Loucy (cell line): ENCODE data around the gene PGC.

Source experiments
- EZH2phosphoT487 ChIP-seq: fragments of 200-600 bp; IDR thresholded peaks from 2 replicates; pipeline ENCODE4 v1.6.1; 2018; ENCODE audit warnings: antibody characterized with exemption, mild to moderate bottlenecking, moderate library complexity, borderline replicate concordance
- TF ChIP-seq, protein P1 (sequence below): fragments of 200-600 bp; sonication (generic); conservative IDR thresholded peaks from 2 replicates; pipeline ENCODE4 v1.5.1; 2014; ENCODE audit warnings: mild to moderate bottlenecking, antibody characterized with exemption, low read length

DNA sequence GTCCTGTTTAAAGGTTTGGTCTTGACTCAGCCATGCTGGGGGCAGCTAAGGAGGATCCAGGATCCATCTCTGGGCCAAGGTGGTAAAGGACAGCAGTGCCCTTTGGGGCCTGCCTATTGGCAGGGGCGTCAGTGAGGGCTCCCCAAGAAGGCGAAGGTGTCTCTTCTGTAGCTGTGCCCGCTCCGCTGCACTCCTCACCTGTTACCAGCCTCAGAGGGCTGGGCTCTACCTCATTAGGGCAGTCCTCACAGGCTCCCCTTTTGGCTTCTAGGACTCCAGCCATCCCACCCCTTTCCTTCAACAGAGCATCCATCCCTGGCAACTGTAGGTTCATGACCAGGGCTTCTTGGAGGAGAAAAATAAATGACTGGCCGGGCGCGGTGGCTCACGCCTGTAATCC is 22.2 kb upstream of the PGC start:
- TF ChIP-seq, protein P1, sequence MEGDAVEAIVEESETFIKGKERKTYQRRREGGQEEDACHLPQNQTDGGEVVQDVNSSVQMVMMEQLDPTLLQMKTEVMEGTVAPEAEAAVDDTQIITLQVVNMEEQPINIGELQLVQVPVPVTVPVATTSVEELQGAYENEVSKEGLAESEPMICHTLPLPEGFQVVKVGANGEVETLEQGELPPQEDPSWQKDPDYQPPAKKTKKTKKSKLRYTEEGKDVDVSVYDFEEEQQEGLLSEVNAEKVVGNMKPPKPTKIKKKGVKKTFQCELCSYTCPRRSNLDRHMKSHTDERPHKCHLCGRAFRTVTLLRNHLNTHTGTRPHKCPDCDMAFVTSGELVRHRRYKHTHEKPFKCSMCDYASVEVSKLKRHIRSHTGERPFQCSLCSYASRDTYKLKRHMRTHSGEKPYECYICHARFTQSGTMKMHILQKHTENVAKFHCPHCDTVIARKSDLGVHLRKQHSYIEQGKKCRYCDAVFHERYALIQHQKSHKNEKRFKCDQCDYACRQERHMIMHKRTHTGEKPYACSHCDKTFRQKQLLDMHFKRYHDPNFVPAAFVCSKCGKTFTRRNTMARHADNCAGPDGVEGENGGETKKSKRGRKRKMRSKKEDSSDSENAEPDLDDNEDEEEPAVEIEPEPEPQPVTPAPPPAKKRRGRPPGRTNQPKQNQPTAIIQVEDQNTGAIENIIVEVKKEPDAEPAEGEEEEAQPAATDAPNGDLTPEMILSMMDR = no peak
- no peak for TF ChIP-seq EZH2phosphoT487
